OCI-LY1 (cell line): ENCODE data around the gene CFAP58.

Experiments used
- H2AFZ ChIP-seq: fragments of 200-600 bp; sonication (generic), shearing (Covaris generic); 2 replicates; pipeline ENCODE4 v1.6.0; 2014; ENCODE audit warnings: antibody characterized with exemption, mild to moderate bottlenecking, low read length
- H3F3A ChIP-seq: fragments of 200-600 bp; sonication (generic), shearing (Covaris generic); 2 replicates; pipeline ENCODE4 v1.6.0; 2014; ENCODE audit warnings: mild to moderate bottlenecking, antibody characterized with exemption, low read length, moderate library complexity; ENCODE audit not compliant: insufficient read depth
- H3K27ac ChIP-seq: fragments of 200-600 bp; sonication (generic); 2 replicates; pipeline ENCODE4 v1.5.1; 2014; ENCODE audit warnings: low read length, mixed run types, mild to moderate bottlenecking, low read depth; ENCODE audit not compliant: poor library complexity, severe bottlenecking
- H3K27me3 ChIP-seq: fragments of 200-600 bp; sonication (generic); 2 replicates; pipeline ENCODE4 v1.6.0; 2014; ENCODE audit warnings: antibody characterized with exemption, mild to moderate bottlenecking, low read length, moderate library complexity; ENCODE audit not compliant: insufficient read depth
- H3K36me3 ChIP-seq: fragments of 200-600 bp; sonication (generic); 2 replicates; pipeline ENCODE4 v1.6.1; 2014; ENCODE audit warnings: mild to moderate bottlenecking, antibody characterized with exemption, low read length, moderate library complexity, mixed read lengths; ENCODE audit not compliant: insufficient read depth
- H3K4me1 ChIP-seq: fragments of 200-600 bp; sonication (generic); 2 replicates; pipeline ENCODE4 v1.5.1; 2014; ENCODE audit warnings: mild to moderate bottlenecking, low read length, moderate library complexity; ENCODE audit not compliant: insufficient read depth, severe bottlenecking
- H3K4me2 ChIP-seq: fragments of 200-600 bp; sonication (generic), shearing (Covaris generic); 2 replicates; pipeline ENCODE4 v1.6.1; 2014; ENCODE audit warnings: low read length
- H3K4me3 ChIP-seq: fragments of 200-600 bp; sonication (generic); 2 replicates; pipeline ENCODE4 v1.5.1; 2014; ENCODE audit warnings: low read length, low read depth, mild to moderate bottlenecking, mixed read lengths; ENCODE audit not compliant: poor library complexity, severe bottlenecking
- H3K79me2 ChIP-seq: fragments of 200-600 bp; shearing (Covaris generic); 2 replicates; pipeline ENCODE4 v1.6.1; 2016; ENCODE audit warnings: mixed run types, low read length, mixed read lengths; ENCODE audit not compliant: insufficient read depth
- H3K9ac ChIP-seq: fragments of 200-600 bp; sonication (generic), shearing (Covaris generic); 2 replicates; pipeline ENCODE4 v1.6.1; 2014; ENCODE audit warnings: mild to moderate bottlenecking, low read length, mixed read lengths
- H3K9me2 ChIP-seq: fragments of 200-600 bp; sonication (generic), shearing (Covaris generic); 2 replicates; pipeline ENCODE4 v1.6.1; 2014; ENCODE audit warnings: low read depth, mild to moderate bottlenecking, low read length, mixed read lengths
- H3K9me3 ChIP-seq: fragments of 200-600 bp; shearing (Covaris generic); 2 replicates; pipeline ENCODE4 v1.6.1; 2014; ENCODE audit warnings: low read length, mixed read lengths
- H4K20me1 ChIP-seq: fragments of 200-600 bp; sonication (generic), shearing (Covaris generic); 2 replicates; pipeline ENCODE4 v1.6.0; 2016; ENCODE audit warnings: mild to moderate bottlenecking, low read length; ENCODE audit not compliant: insufficient read depth
- CTCF ChIP-seq: fragments of 200-600 bp; sonication (generic), shearing (Covaris generic); IDR thresholded peaks from 2 replicates; pipeline ENCODE4 v1.5.1; 2017; ENCODE audit warnings: mild to moderate bottlenecking, antibody characterized with exemption, low read length, moderate library complexity, mixed read lengths
- EZH2 ChIP-seq: fragments of 200-600 bp; sonication (generic), shearing (Covaris generic); IDR thresholded peaks from 2 replicates; pipeline ENCODE4 v1.8.0; 2017; ENCODE audit warnings: borderline replicate concordance, mixed run types, mild to moderate bottlenecking, antibody characterized with exemption, low read length, moderate library complexity, mixed read lengths

The CFAP58 gene

DNA sequence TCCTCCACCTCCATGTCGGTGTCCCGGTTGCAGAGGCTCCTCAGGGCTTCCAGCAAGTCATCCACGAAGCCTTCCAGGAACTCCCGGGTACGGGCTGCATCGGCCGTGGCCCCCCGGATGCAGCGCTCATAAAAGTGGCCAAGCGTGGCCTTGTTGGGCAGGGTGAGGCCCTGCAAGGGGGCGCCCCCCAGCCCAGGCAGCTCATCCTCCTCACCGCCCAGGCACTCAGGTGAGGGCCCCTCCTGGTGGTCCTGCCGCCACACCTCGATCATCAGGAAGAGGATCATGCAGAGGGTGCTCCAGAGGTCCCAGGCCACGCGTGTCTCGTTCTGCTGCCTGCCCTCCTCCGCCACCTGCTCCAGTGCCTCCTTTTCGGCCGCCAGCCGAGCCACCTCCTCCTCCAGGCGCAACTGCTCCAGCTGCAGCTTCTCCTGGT lies 38.1 kb upstream of the CFAP58 start:
- Histone ChIP-seq H3K4me2 (no peak overlapping the region), H3K36me3 (peaks cover 5% of the 10 kb centered on the region; the same call in 1 of the 2 replicates), H3K4me3 (no peak overlapping the region), H3K9me3 (no peaks in the 10 kb centered on the region), H3K27ac (no peak overlapping the region), H3K27me3 (no peaks in the 10 kb centered on the region), H3F3A (no peaks in the 10 kb centered on the region), H3K4me1 (peaks cover 7% of the 10 kb centered on the region), H3K9ac (no peak overlapping the region), H3K79me2 (no peaks in the 10 kb centered on the region), H4K20me1 (no peaks in the 10 kb centered on the region), H2AFZ (no peak overlapping the region), H3K9me2 (no peaks in the 10 kb centered on the region)
- TF ChIP-seq EZH2 (no peak), CTCF (no peak)

DNA sequence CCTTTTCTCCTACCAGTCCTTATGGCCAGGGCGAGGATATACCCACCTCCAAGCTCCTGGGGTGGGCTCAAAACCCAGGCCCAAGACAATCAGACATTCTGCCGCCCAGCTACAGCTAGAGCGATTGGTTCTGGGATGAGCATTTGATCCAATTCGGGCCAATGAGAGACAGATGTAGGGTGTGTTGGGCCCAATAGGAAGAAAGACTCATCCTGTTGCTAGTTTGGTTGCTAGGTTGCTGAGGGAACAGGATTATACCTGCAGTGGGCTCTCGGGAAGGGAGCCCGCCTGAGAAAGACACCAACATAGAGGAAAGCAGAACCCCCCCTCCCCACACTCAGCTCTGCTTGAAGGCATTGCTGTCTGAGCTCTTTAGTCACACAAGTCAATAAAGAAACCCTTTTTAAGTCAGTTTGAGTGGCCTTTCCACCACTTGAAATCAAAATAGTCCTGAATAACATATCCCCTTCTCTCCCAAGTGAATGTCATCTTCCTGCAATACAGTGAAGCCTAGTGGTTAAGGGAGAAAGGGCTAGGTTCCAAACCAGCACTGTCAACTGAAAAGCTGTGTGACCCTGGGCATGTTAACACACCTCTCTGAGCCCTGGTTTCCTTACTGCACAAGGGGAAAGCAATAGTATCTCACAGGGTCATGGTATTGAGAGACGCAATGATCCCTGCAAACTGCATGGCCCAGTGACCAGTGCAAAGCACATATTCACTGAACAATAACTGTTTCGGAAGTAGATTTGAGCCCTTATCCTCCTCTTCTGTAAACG lies 37.1 kb upstream of the CFAP58 start:
- Histone ChIP-seq H3K36me3 (peaks cover 5% of the 10 kb centered on the region; the same call in 1 of the 2 replicates), H3K9ac (no peak overlapping the region), H3K9me2 (no peaks in the 10 kb centered on the region), H4K20me1 (no peaks in the 10 kb centered on the region), H3K4me1 (peaks cover 9% of the 10 kb centered on the region), H3K27me3 (no peaks in the 10 kb centered on the region), H3K79me2 (no peaks in the 10 kb centered on the region), H3K9me3 (no peaks in the 10 kb centered on the region), H3K27ac (no peak overlapping the region), H3K4me2 (no peak overlapping the region), H3F3A (no peaks in the 10 kb centered on the region), H2AFZ (no peak overlapping the region), H3K4me3 (no peak overlapping the region)
- no peak for TF ChIP-seq EZH2
- TF ChIP-seq CTCF = no peak

DNA sequence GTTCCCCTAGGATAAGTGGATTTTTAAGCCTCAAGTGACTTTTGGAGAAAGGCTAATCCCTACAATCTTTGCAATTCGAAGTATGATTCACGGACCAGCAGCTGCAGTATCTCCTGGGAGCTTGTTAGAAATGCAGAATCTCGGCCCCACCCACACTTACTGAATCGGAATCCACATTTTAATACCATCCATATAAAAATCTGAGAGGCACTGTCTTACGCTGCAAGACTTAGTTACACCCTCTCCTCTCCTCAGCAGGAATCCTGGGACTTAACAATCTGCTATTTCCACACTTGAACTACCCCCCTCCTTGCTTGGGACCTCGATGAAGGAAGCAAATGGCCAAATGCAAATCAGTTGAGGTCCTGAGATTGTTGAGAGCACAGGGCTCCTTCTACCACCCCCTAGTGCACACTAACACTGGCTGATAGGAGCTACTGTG lies 36.3 kb upstream of the CFAP58 start:
- Histone ChIP-seq H3K4me2 (no peak overlapping the region; the same call in 1 of the 2 replicates), H3K79me2 (no peaks in the 10 kb centered on the region), H3K27me3 (no peaks in the 10 kb centered on the region), H3K9ac (no peak overlapping the region), H3K4me1 (peaks cover 17% of the 10 kb centered on the region), H4K20me1 (no peaks in the 10 kb centered on the region), H3K27ac (no peak overlapping the region), H3K36me3 (peaks cover 5% of the 10 kb centered on the region; the same call in 1 of the 2 replicates), H3K9me2 (no peaks in the 10 kb centered on the region), H2AFZ (no peak overlapping the region), H3F3A (no peaks in the 10 kb centered on the region), H3K9me3 (no peaks in the 10 kb centered on the region), H3K4me3 (no peak overlapping the region)
- no peak for TF ChIP-seq CTCF
- no peak for TF ChIP-seq EZH2
